Retinal pigment epithelial cell (primary cell): Measurements from ENCODE around the gene RMI2.

ENCODE experiments used
- DNase-seq: peaks from one replicate; pipeline ENCODE4 v3.0.0-alpha.2; 2010; ENCODE audit warnings: low read depth
- H3K4me3 ChIP-seq: 2 replicates; pipeline ENCODE4 v1.5.1; 2011; ENCODE audit warnings: mild to moderate bottlenecking, low read length, control low read depth, moderate library complexity
- CTCF ChIP-seq: conservative IDR thresholded peaks from 2 replicates; pipeline ENCODE4 v1.5.1; 2011; ENCODE audit warnings: low read depth, low read length, control low read depth, inconsistent platforms

Gene RMI2

GRCh38 chr16:11341371-11341770, 3.9 kb upstream of the RMI2 start:
- no peak overlapping the region for H3K4me3 ChIP-seq
- no peak for TF ChIP-seq CTCF
- no peak for DNase-seq

GRCh38 chr16:11342021-11342855, 3.0 kb upstream of the RMI2 start:
- TF ChIP-seq CTCF, result no peak
- DNase-seq, result no peak
- H3K4me3 ChIP-seq, result no peak overlapping the region

- no peak overlapping the region for H3K4me3 ChIP-seq
- no peak for TF ChIP-seq CTCF
- no peak for DNase-seq
Observed at GRCh38 chr16:11346700-11347319, 1.6 kb downstream of the RMI2 start.

- no peak overlapping the region for H3K4me3 ChIP-seq
- no peak for TF ChIP-seq CTCF
- DNase-seq, result no peak
Observed at GRCh38 chr16:11347831-11348230, 2.6 kb downstream of the RMI2 start.

- no peak for DNase-seq
- no peak for TF ChIP-seq CTCF
- no peak overlapping the region for H3K4me3 ChIP-seq
Observed at GRCh38 chr16:11348737-11349598, 3.7 kb downstream of the RMI2 start.

- H3K4me3 ChIP-seq, result no peak overlapping the region
- TF ChIP-seq CTCF, result no peak
- no peak for DNase-seq
Observed at GRCh38 chr16:11349599-11350276, 4.5 kb downstream of the RMI2 start.
